GM12865 (cell line): ENCODE results near the gene NUSAP1.
A peak's percentile ranks its signal among the peaks of the same experiment; 100 is the strongest.
"Not testable (repeated sequence)": the region's sequence is repeated elsewhere in the genome, so short reads cannot be mapped to it uniquely, and the experiment has no call there.

Source experiments
- DNase-seq: peaks from one replicate; pipeline ENCODE4 v3.0.0; 2010; ENCODE audit warnings: low read depth
- H3K4me3 ChIP-seq: 2 replicates; pipeline ENCODE4 v1.5.1; 2011; ENCODE audit warnings: mild to moderate bottlenecking, low read depth, low read length, control low read depth
- TF ChIP-seq, protein P1 (sequence below): IDR thresholded peaks from 2 replicates; pipeline ENCODE4 v1.5.1; 2011; ENCODE audit warnings: low read length, control low read depth, low read depth, inconsistent platforms; ENCODE audit not compliant: insufficient read depth; ENCODE audit errors: missing control alignments

NUSAP1 gene

DNA sequence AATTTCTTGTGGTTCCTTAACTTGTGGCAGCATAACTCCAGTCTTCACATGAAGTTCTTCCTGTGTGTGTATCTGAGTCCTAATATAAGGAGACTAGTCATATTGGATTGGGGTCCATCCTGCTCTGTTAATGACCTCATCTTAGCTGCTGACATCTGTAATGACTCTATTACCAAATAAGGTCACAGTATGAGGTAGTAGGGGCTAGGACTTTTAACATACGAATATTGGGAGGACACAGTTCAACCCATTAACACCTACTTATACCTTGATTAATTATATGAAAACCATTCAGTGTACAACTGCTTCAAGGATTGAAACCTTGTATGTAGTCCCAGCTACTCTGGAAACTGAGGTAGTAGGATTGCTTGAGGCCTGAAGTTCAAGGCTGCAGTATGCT is 44.2 kb upstream of the NUSAP1 start:
- no peak for DNase-seq
- TF ChIP-seq, protein P1, sequence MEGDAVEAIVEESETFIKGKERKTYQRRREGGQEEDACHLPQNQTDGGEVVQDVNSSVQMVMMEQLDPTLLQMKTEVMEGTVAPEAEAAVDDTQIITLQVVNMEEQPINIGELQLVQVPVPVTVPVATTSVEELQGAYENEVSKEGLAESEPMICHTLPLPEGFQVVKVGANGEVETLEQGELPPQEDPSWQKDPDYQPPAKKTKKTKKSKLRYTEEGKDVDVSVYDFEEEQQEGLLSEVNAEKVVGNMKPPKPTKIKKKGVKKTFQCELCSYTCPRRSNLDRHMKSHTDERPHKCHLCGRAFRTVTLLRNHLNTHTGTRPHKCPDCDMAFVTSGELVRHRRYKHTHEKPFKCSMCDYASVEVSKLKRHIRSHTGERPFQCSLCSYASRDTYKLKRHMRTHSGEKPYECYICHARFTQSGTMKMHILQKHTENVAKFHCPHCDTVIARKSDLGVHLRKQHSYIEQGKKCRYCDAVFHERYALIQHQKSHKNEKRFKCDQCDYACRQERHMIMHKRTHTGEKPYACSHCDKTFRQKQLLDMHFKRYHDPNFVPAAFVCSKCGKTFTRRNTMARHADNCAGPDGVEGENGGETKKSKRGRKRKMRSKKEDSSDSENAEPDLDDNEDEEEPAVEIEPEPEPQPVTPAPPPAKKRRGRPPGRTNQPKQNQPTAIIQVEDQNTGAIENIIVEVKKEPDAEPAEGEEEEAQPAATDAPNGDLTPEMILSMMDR, result no peak
- H3K4me3 ChIP-seq, result no peak overlapping the region

DNA sequence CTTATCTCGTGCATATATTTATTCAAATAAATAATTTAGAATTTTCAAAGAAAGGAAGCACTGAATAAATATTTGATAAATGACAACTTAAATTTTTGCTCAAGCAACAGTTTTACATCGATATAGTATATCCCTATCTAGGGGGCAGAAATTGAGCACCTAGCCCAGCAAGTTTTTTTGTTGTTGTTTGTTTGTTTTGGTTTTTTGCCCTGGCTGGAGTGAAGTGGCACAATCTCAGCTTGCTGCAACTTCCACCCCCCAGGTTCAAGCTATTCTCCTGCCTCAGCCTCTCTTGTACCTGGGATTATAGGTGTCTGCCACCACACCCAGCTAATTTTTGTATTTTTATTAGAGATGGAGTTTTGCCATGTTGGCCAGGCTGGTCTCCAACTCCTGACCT is 42.7 kb upstream of the NUSAP1 start:
- no peak for DNase-seq
- TF ChIP-seq, protein P1, result no peak
- H3K4me3 ChIP-seq, result no peak overlapping the region

DNA sequence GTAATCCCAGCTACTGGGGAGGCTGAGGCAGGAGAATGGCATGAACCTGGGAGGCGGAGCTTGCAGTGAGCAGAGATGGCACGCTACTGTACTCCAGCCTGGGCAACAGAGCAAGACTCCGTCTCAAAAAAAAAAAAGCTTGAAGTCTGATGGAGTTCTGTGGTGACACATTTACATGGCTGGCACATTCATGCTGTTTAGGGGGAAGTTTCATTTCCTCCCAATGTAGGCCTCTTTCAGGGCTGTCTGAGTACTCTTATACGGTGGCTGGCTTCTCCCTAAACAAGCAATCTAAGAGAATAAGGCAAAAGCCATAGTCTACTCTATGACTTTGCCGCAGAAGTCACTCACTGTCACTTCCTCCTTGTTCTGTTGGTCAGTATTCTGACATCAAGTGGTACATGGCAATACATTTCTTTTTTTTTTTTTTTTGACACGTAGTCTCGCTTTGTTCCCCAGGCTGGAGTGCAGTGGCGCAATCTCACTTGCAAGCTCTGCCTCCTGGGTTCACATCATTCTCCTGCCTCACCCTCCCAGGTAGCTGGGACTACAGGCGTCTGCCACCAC is 41.5 kb upstream of the NUSAP1 start:
- peak; percentile 71 for DNase-seq
- TF ChIP-seq, protein P1, result no peak
- H3K4me3 ChIP-seq, result no peak overlapping the region

DNA sequence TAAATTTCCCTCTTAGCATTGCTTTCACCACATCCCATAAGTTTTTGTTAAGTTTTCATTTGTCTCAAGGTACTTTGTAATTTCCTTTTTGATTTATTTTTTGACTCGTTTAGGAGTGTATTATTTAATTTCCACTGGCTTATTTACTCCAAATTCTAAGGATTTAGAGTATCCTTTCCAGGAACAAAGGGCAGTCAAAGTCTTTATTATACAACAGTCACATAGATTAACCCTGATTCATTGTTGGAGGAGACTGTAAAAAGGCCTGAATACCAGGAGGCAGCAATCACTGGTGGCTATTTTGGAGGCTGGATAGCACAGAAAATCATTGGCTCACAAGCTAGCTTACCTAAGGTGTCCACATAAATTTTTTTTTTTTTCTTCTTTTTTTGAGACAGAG is 40.2 kb upstream of the NUSAP1 start:
- H3K4me3 ChIP-seq, result no peak overlapping the region
- TF ChIP-seq, protein P1, result no peak
- no peak for DNase-seq

DNA sequence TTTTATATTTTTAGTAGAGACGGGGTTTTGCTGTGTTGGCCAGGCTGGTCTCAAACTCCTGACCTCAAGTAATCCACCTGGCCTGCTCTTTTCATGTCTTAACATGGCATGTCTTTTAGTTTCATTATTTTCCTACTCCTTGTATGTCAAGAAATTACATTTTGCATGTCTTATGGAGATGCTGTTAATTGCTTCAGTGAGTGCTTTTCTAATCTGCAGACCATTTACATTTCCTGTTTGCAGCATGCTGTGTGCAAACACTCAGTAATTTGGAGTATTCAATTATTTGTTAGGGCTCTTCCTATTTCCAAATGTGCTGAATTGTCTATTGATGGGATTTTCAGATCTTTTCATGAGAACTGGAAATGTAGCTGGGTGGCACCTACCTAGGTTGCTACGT is 31.5 kb upstream of the NUSAP1 start:
- DNase-seq, result not testable (repeated sequence)

DNA sequence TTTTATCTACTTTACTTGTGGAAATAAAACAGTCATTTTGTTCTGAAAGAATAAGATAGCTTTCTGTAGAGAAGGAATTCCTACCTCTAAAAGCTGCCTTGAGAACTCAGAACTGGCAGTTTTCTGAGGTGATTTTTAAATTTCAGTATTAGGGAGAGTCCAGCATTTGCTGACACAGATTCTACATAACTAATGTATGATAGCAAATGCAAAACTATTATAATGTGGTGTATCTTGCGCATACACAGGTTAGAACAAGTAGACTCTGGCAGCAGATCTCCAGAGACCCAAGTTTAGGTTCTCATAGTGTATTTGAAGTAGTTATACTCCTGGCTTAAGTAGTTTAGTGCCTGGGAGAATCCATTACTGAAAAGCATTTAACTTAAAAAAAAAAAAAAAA is 31.1 kb upstream of the NUSAP1 start:
- no peak overlapping the region for H3K4me3 ChIP-seq
- DNase-seq, result no peak
- TF ChIP-seq, protein P1, result no peak

More for the DNA sequence above, 31.5 kb upstream of the NUSAP1 start:
- not testable (repeated sequence) for H3K4me3 ChIP-seq

DNA sequence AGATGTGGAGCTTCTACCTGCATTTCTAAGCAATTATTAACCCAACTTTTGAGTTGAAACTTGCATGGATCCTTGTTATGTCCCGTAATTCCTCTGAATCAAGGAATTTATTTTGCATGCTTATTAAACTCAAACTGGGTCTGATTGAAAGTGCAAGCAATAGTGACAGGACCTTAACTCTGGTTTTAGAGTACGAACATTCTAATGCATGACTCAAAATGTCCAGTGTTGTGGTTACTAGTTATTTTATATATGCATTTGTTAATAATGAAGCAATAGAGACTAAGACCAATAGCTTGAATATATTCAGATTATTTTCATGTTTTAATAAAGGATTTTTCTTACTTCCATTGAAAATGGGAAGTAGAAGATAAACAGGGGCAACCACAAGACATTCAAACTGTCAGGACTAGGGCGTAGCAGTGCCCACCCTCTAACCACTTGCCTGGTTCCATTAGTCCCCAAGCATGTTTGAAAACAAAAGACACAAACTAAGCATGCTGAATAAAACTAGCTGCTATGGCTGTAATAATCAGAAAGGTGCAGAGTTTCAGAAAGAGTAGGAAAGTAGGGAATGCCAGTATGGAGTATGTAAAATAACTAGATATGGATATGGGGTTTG is 28.4 kb upstream of the NUSAP1 start:
- no peak overlapping the region for H3K4me3 ChIP-seq
- no peak for DNase-seq
- TF ChIP-seq, protein P1, result no peak
